ENCODE data around the gene SALL4. TPM values are rescaled to one million over a fixed set of nuclear protein-coding genes. Genes with fewer than 3 reads are reported as not detected.
"Not testable (repeated sequence)": the region's sequence is repeated elsewhere in the genome, so short reads cannot be mapped to it uniquely, and the experiment has no call there.

SALL4 gene
- total and polyA plus RNA-seq, 2 donors from 2014 or later, result 0.09 TPM; not detected in 1

- H3K27me3 ChIP-seq (ENCODE audit: control insufficient read depth, insufficient read depth, low read length), result no peaks in the 10 kb centered on the region
- intact Hi-C loops (cut with DNase I), result no loop called here
- H3K4me3 ChIP-seq (ENCODE audit: low read length in 3 of 3), result no peak overlapping the region
- TF ChIP-seq CTCF (IDR thresholded peaks at IDR 0.05; ENCODE audit: borderline replicate concordance, extremely low read depth, insufficient read depth), result no peak
- FAIRE-seq (no peak), DNase-seq (no peak)
- no peak overlapping the region for H3K27ac ChIP-seq (ENCODE audit: low read depth in 2 of 2, low read length in 2 of 2)
- peaks cover 0 to 4% (median 0%) of the 10 kb centered on the region in 3 donors for H3K4me1 ChIP-seq (ENCODE audit: control insufficient read depth in 2 of 3, insufficient read depth in 2 of 3, low read depth in 1 of 3, low read length in 3 of 3)
- H3K36me3 ChIP-seq (ENCODE audit: control insufficient read depth in 2 of 3, insufficient read depth in 3 of 3, low read length in 3 of 3), result no peaks in the 10 kb centered on the region
- H3K9me3 ChIP-seq (ENCODE audit: control insufficient read depth in 2 of 3, insufficient read depth in 1 of 3, low read length in 3 of 3), result no peaks in the 10 kb centered on the region
- H3K9ac ChIP-seq (ENCODE audit: low read length in 3 of 3), result no peak overlapping the region
Observed at GRCh38 chr20:51740838-51741237, 61.5 kb downstream of the SALL4 start.

- not testable (repeated sequence) for FAIRE-seq; H3K36me3 ChIP-seq (ENCODE audit: control insufficient read depth in 2 of 3, insufficient read depth in 3 of 3, low read length in 3 of 3)
Observed at GRCh38 chr20:51740308-51740707, 62.0 kb downstream of the SALL4 start.

GRCh38 chr20:51739722-51740249 is 62.5 kb downstream of the SALL4 start:
- H3K4me3 ChIP-seq (ENCODE audit: low read length in 3 of 3), result no peak overlapping the region
- no peak for TF ChIP-seq CTCF (IDR thresholded peaks at IDR 0.05; ENCODE audit: borderline replicate concordance, extremely low read depth, insufficient read depth)
- H3K4me1 ChIP-seq (ENCODE audit: control insufficient read depth in 2 of 3, insufficient read depth in 2 of 3, low read depth in 1 of 3, low read length in 3 of 3), result peaks cover 0 to 4% (median 0%) of the 10 kb centered on the region in 3 donors
- no peak overlapping the region for H3K27ac ChIP-seq (ENCODE audit: low read depth in 2 of 2, low read length in 2 of 2)
- intact Hi-C loops (cut with DNase I), result no loop called here
- no peak overlapping the region for H3K9ac ChIP-seq (ENCODE audit: low read length in 3 of 3)
- no peaks in the 10 kb centered on the region for H3K27me3 ChIP-seq (ENCODE audit: control insufficient read depth, insufficient read depth, low read length)
- no peaks in the 10 kb centered on the region for H3K36me3 ChIP-seq (ENCODE audit: control insufficient read depth in 2 of 3, insufficient read depth in 3 of 3, low read length in 3 of 3)
- H3K9me3 ChIP-seq (ENCODE audit: control insufficient read depth in 2 of 3, insufficient read depth in 1 of 3, low read length in 3 of 3), result no peaks in the 10 kb centered on the region
- no peak for FAIRE-seq
- no peak for DNase-seq

More at GRCh38 chr20:51740308-51740707, 62.0 kb downstream of the SALL4 start:
- H3K9ac ChIP-seq (ENCODE audit: low read length in 3 of 3); H3K27ac ChIP-seq (ENCODE audit: low read depth in 2 of 2, low read length in 2 of 2); H3K9me3 ChIP-seq (ENCODE audit: control insufficient read depth in 2 of 3, insufficient read depth in 1 of 3, low read length in 3 of 3); H3K4me3 ChIP-seq (ENCODE audit: low read length in 3 of 3); H3K27me3 ChIP-seq (ENCODE audit: control insufficient read depth, insufficient read depth, low read length); DNase-seq; intact Hi-C loops (cut with DNase I); H3K4me1 ChIP-seq (ENCODE audit: control insufficient read depth in 2 of 3, insufficient read depth in 2 of 3, low read depth in 1 of 3, low read length in 3 of 3): not testable (repeated sequence)

GRCh38 chr20:51738877-51739447 is 63.4 kb downstream of the SALL4 start:
- peaks cover 0 to 4% (median 0%) of the 10 kb centered on the region in 3 donors for H3K4me1 ChIP-seq (ENCODE audit: control insufficient read depth in 2 of 3, insufficient read depth in 2 of 3, low read depth in 1 of 3, low read length in 3 of 3)
- FAIRE-seq, result no peak
- no peaks in the 10 kb centered on the region for H3K36me3 ChIP-seq (ENCODE audit: control insufficient read depth in 2 of 3, insufficient read depth in 3 of 3, low read length in 3 of 3)
- no peaks in the 10 kb centered on the region for H3K9me3 ChIP-seq (ENCODE audit: control insufficient read depth in 2 of 3, insufficient read depth in 1 of 3, low read length in 3 of 3)
- no peak overlapping the region for H3K4me3 ChIP-seq (ENCODE audit: low read length in 3 of 3)
- DNase-seq, result no peak
- intact Hi-C loops (cut with DNase I), result no loop called here
- no peaks in the 10 kb centered on the region for H3K27me3 ChIP-seq (ENCODE audit: control insufficient read depth, insufficient read depth, low read length)
- TF ChIP-seq CTCF (IDR thresholded peaks at IDR 0.05; ENCODE audit: borderline replicate concordance, extremely low read depth, insufficient read depth), result no peak
- H3K27ac ChIP-seq (ENCODE audit: low read depth in 2 of 2, low read length in 2 of 2), result no peak overlapping the region
- no peak overlapping the region for H3K9ac ChIP-seq (ENCODE audit: low read length in 3 of 3)

GRCh38 chr20:51738261-51738660 is 64.1 kb downstream of the SALL4 start:
- H3K4me3 ChIP-seq (ENCODE audit: low read length in 3 of 3); intact Hi-C loops (cut with DNase I); H3K27ac ChIP-seq (ENCODE audit: low read depth in 2 of 2, low read length in 2 of 2); H3K9me3 ChIP-seq (ENCODE audit: control insufficient read depth in 2 of 3, insufficient read depth in 1 of 3, low read length in 3 of 3); H3K36me3 ChIP-seq (ENCODE audit: control insufficient read depth in 2 of 3, insufficient read depth in 3 of 3, low read length in 3 of 3); H3K9ac ChIP-seq (ENCODE audit: low read length in 3 of 3); DNase-seq; H3K4me1 ChIP-seq (ENCODE audit: control insufficient read depth in 2 of 3, insufficient read depth in 2 of 3, low read depth in 1 of 3, low read length in 3 of 3); H3K27me3 ChIP-seq (ENCODE audit: control insufficient read depth, insufficient read depth, low read length); FAIRE-seq: not testable (repeated sequence)

All from kidney (tissue), 14 donors.